NAMALWA (cell line): ENCODE results near the gene DET1.
A peak's percentile ranks its signal among the peaks of the same experiment; 100 is the strongest.
"Not testable (repeated sequence)": the region's sequence is repeated elsewhere in the genome, so short reads cannot be mapped to it uniquely, and the experiment has no call there.

Experiments used
- DNase-seq: peaks from one replicate; pipeline ENCODE4 v3.0.0-alpha.2; 2015; ENCODE audit warnings: low spot score

DET1 gene

GRCh38 chr15:88546248-88547129 is at the start of gene DET1:
Gene DET1, minus strand, starts transcription at chr15:88546681. Its CDS starts 14,976 bp downstream, at chr15:88531705.
- peak; percentile 98 for DNase-seq

- no peak for DNase-seq
These were observed 44.9 kb upstream of the DET1 start for GRCh38 chr15:88591384-88591783.

GRCh38 chr15:88590759-88591158 is 44.3 kb upstream of the DET1 start:
- DNase-seq, result no peak

GRCh38 chr15:88586401-88587162 is 40.1 kb upstream of the DET1 start:
- DNase-seq, result no peak

GRCh38 chr15:88580532-88580931 is 34.1 kb upstream of the DET1 start:
- no peak for DNase-seq

GRCh38 chr15:88579322-88579721 is 32.8 kb upstream of the DET1 start:
- no peak for DNase-seq

GRCh38 chr15:88574655-88575054 is 28.2 kb upstream of the DET1 start:
- no peak for DNase-seq

- no peak for DNase-seq
These were observed 27.6 kb upstream of the DET1 start for GRCh38 chr15:88574077-88574476.

GRCh38 chr15:88571852-88572259 is 25.4 kb upstream of the DET1 start:
- no peak for DNase-seq

- DNase-seq, result no peak
These were observed 24.8 kb upstream of the DET1 start for GRCh38 chr15:88571153-88571851.

GRCh38 chr15:88568589-88568988 is 22.1 kb upstream of the DET1 start:
- DNase-seq, result no peak

GRCh38 chr15:88564741-88565140 is 18.3 kb upstream of the DET1 start:
- DNase-seq, result no peak

- DNase-seq, result no peak
These were observed 17.2 kb upstream of the DET1 start for GRCh38 chr15:88563638-88564037.

- not testable (repeated sequence) for DNase-seq
These were observed 13.1 kb upstream of the DET1 start for GRCh38 chr15:88559565-88559964.

GRCh38 chr15:88558026-88558425 is 11.5 kb upstream of the DET1 start:
- DNase-seq, result not testable (repeated sequence)

- not testable (repeated sequence) for DNase-seq
These were observed 1.5 kb upstream of the DET1 start for GRCh38 chr15:88548009-88548408.

- not testable (repeated sequence) for DNase-seq
These were observed 768 bp downstream of the DET1 start for GRCh38 chr15:88545578-88546247.

GRCh38 chr15:88543065-88543776 is 3.3 kb downstream of the DET1 start:
- no peak for DNase-seq

GRCh38 chr15:88542342-88542733 is 4.1 kb downstream of the DET1 start:
- DNase-seq, result no peak

- DNase-seq, result no peak
These were observed 4.7 kb downstream of the DET1 start for GRCh38 chr15:88541709-88542341.

GRCh38 chr15:88541111-88541510 is 5.4 kb downstream of the DET1 start:
- DNase-seq, result not testable (repeated sequence)
